Mesenteric fat pad (tissue), 1 donor: ENCODE results near the gene GRB10. TPM values are rescaled to one million over a fixed set of nuclear protein-coding genes. Genes with fewer than 3 reads are reported as not detected.

Experiments used
- DNase-seq: peaks from one replicate; pipeline ENCODE4 v3.0.0-alpha.2; 2020; ENCODE audit warnings: low spot score
- total RNA-seq: library from RNA; stranded (reverse); fragmentation: NEBNext Ultra II Directional; extraction: Animal tissue kit (Norgen Biotek cat#: 25700); gene quantifications from one replicate; pipeline ENCODE4 v1.2.1, GENCODE V29; 2021
- donor health status: DM: yes; HTN: yes; CAD: no.

The GRB10 gene
- total RNA-seq, 1 donor from 2014 or later, result 95.7 TPM

- DNase-seq, result no peak
Measured at GRCh38 chr7:50803359-50804337, 21.0 kb upstream of the GRB10 start.

GRCh38 chr7:50801907-50802306 is 19.2 kb upstream of the GRB10 start:
- DNase-seq, result no peak

GRCh38 chr7:50799873-50800272 is 17.2 kb upstream of the GRB10 start:
- no peak for DNase-seq

- DNase-seq, result no peak
Measured at GRCh38 chr7:50798126-50798525, 15.4 kb upstream of the GRB10 start.

- DNase-seq, result no peak
Measured at GRCh38 chr7:50795831-50796230, 13.1 kb upstream of the GRB10 start.

GRCh38 chr7:50795253-50795652 is 12.6 kb upstream of the GRB10 start:
- no peak for DNase-seq

- no peak for DNase-seq
Measured at GRCh38 chr7:50793947-50794570, 11.4 kb upstream of the GRB10 start.

- DNase-seq, result no peak
Measured at GRCh38 chr7:50793120-50793946, 10.6 kb upstream of the GRB10 start.

GRCh38 chr7:50792342-50793119 is 9.8 kb upstream of the GRB10 start:
- DNase-seq, result peak; percentile 85

GRCh38 chr7:50791938-50792341 is 9.2 kb upstream of the GRB10 start:
- DNase-seq, result peak; percentile 18

- DNase-seq, result peak; percentile 6
Measured at GRCh38 chr7:50791363-50791937, 8.8 kb upstream of the GRB10 start.

- no peak for DNase-seq
Measured at GRCh38 chr7:50790381-50790780, 7.7 kb upstream of the GRB10 start.

- DNase-seq, result no peak
Measured at GRCh38 chr7:50788382-50788781, 5.7 kb upstream of the GRB10 start.

GRCh38 chr7:50787825-50788224 is 5.1 kb upstream of the GRB10 start:
- DNase-seq, result no peak

- DNase-seq, result no peak
Measured at GRCh38 chr7:50785346-50785745, 2.6 kb upstream of the GRB10 start.

- no peak for DNase-seq
Measured at GRCh38 chr7:50783801-50784507, 1.3 kb upstream of the GRB10 start.

GRCh38 chr7:50783303-50783702 is 607 bp upstream of the GRB10 start:
- DNase-seq, result no peak

GRCh38 chr7:50781381-50782293 is 1.1 kb downstream of the GRB10 start:
- DNase-seq, result no peak

- no peak for DNase-seq
Measured at GRCh38 chr7:50780436-50780835, 2.3 kb downstream of the GRB10 start.
